Astrocyte (in vitro differentiated cells and primary cell): ENCODE data around the gene HSD11B1. TPM values are rescaled to one million over a fixed set of nuclear protein-coding genes. Genes with fewer than 3 reads are reported as not detected.

Experiments
- DNase-seq: peaks from one replicate; pipeline ENCODE4 v3.0.0-alpha.2; 2010; ENCODE audit warnings: low read depth
- FAIRE-seq: peaks from 2 replicates; lab custom pipeline; 2011; peaks lifted over from hg19 to GRCh38; lab: Jason Lieb, UNC
- H2AFZ ChIP-seq: 2 replicates; pipeline ENCODE4 v1.6.0; 2012; ENCODE audit warnings: low read depth, low read length, inconsistent platforms
- H3K27ac ChIP-seq: 2 replicates; pipeline ENCODE4 v1.5.1; 2011; ENCODE audit warnings: low read depth, low read length, inconsistent platforms
- H3K27me3 ChIP-seq: 2 replicates; pipeline ENCODE4 v1.6.0; 2011; ENCODE audit warnings: low read length, inconsistent platforms; ENCODE audit not compliant: insufficient read depth
- H3K36me3 ChIP-seq: 2 replicates; pipeline ENCODE4 v1.5.1; 2011; ENCODE audit warnings: low read length, inconsistent platforms; ENCODE audit not compliant: insufficient read depth
- H3K4me1 ChIP-seq: 2 replicates; pipeline ENCODE4 v1.5.1; 2011; ENCODE audit warnings: low read length, inconsistent platforms; ENCODE audit not compliant: insufficient read depth
- H3K4me2 ChIP-seq: 2 replicates; pipeline ENCODE4 v1.6.0; 2012; ENCODE audit warnings: low read length, inconsistent platforms
- H3K4me3 ChIP-seq: 2 replicates; pipeline ENCODE4 v1.5.1; 2011; ENCODE audit warnings: low read depth, mild to moderate bottlenecking, low read length, inconsistent platforms; ENCODE audit not compliant: insufficient read depth
- H3K79me2 ChIP-seq: 2 replicates; pipeline ENCODE4 v1.6.0; 2012; ENCODE audit warnings: mild to moderate bottlenecking, low read length, inconsistent platforms; ENCODE audit not compliant: insufficient read depth
- H3K9ac ChIP-seq: 2 replicates; pipeline ENCODE4 v1.6.0; 2012; ENCODE audit warnings: mild to moderate bottlenecking, low read length, inconsistent platforms
- H3K9me3 ChIP-seq: 2 replicates; pipeline ENCODE4 v1.5.1; 2012; ENCODE audit warnings: low read depth, mild to moderate bottlenecking, low read length, inconsistent platforms; ENCODE audit not compliant: insufficient read depth
- H4K20me1 ChIP-seq: 2 replicates; pipeline ENCODE4 v1.6.0; 2012; ENCODE audit warnings: low read length, inconsistent platforms; ENCODE audit not compliant: insufficient read depth
- H3K27ac Mint-ChIP-seq: one replicate; pipeline ENCODE4 v1.8.0; 2021; ENCODE audit warnings: mild to moderate bottlenecking, mixed read lengths; ENCODE audit not compliant: unreplicated experiment
- H3K27me3 Mint-ChIP-seq: one replicate; pipeline ENCODE4 v1.8.0; 2021; ENCODE audit warnings: low read depth, mixed read lengths; ENCODE audit not compliant: unreplicated experiment
- H3K36me3 Mint-ChIP-seq: one replicate; pipeline ENCODE4 v1.8.0; 2021; ENCODE audit warnings: low read depth, mixed read lengths; ENCODE audit not compliant: unreplicated experiment
- H3K4me1 Mint-ChIP-seq: one replicate; pipeline ENCODE4 v1.8.0; 2021; ENCODE audit warnings: low read depth, mixed read lengths; ENCODE audit not compliant: unreplicated experiment
- H3K4me3 Mint-ChIP-seq: one replicate; pipeline ENCODE4 v1.8.0; 2021; ENCODE audit warnings: mild to moderate bottlenecking, moderate library complexity, mixed read lengths; ENCODE audit not compliant: unreplicated experiment
- H3K9me3 Mint-ChIP-seq: one replicate; pipeline ENCODE4 v1.8.0; 2021; ENCODE audit warnings: mild to moderate bottlenecking, mixed read lengths; ENCODE audit not compliant: unreplicated experiment
- EZH2 ChIP-seq: IDR thresholded peaks from 2 replicates; pipeline ENCODE4 v1.6.1; 2012; ENCODE audit warnings: mild to moderate bottlenecking, low read length, inconsistent platforms; ENCODE audit not compliant: insufficient read depth
- total RNA-seq: library from RNA; stranded (reverse); gene quantifications from 2 replicates; pipeline ENCODE4 v1.2.1, GENCODE V29; 2021
- TF ChIP-seq, protein P1 (sequence below): IDR thresholded peaks from 2 replicates; pipeline ENCODE4 v1.5.1; 2011; ENCODE audit warnings: low read depth, mild to moderate bottlenecking, inconsistent platforms, low read length, moderate library complexity; ENCODE audit not compliant: insufficient read depth

HSD11B1 gene
- total RNA-seq, 1 donor from 2014 or later: not detected

DNA sequence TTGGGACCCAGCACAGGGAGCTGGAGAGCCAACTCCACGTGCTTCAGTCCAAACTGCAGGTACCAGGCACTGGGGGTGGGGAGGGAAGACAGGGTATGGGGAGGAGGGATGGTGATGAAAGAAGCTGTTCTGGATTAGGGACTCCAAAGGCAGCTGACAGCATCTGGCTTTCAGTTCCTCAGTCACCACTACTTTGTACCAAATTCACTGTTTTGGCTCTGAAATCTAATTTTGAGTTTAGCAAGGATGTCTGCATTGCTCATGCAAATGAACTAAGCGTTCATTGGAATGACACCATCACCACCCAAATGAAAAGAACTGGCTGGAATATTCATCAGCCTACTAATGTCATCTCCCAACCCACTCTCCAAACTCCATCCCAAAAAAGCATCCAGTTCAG, 71.0 kb downstream of the HSD11B1 start:
- no peaks in the 10 kb centered on the region for H3K4me1 ChIP-seq
- H3K4me2 ChIP-seq: no peak overlapping the region
- H3K79me2 ChIP-seq: no peaks in the 10 kb centered on the region
- H2AFZ ChIP-seq: no peak overlapping the region
- Mint-ChIP-seq H3K27me3 (peaks cover 2% of the 10 kb centered on the region), H3K36me3 (no peaks in the 10 kb centered on the region), H3K4me1 (no peaks in the 10 kb centered on the region), H3K27ac (no peak overlapping the region), H3K4me3 (no peak overlapping the region), H3K9me3 (no peaks in the 10 kb centered on the region)
- no peak overlapping the region for H3K4me3 ChIP-seq
- TF ChIP-seq, protein P1, sequence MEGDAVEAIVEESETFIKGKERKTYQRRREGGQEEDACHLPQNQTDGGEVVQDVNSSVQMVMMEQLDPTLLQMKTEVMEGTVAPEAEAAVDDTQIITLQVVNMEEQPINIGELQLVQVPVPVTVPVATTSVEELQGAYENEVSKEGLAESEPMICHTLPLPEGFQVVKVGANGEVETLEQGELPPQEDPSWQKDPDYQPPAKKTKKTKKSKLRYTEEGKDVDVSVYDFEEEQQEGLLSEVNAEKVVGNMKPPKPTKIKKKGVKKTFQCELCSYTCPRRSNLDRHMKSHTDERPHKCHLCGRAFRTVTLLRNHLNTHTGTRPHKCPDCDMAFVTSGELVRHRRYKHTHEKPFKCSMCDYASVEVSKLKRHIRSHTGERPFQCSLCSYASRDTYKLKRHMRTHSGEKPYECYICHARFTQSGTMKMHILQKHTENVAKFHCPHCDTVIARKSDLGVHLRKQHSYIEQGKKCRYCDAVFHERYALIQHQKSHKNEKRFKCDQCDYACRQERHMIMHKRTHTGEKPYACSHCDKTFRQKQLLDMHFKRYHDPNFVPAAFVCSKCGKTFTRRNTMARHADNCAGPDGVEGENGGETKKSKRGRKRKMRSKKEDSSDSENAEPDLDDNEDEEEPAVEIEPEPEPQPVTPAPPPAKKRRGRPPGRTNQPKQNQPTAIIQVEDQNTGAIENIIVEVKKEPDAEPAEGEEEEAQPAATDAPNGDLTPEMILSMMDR: no peak
- no peak for TF ChIP-seq EZH2
- no peaks in the 10 kb centered on the region for H3K9me3 ChIP-seq
- no peaks in the 10 kb centered on the region for H3K36me3 ChIP-seq
- FAIRE-seq: no peak
- H3K27ac ChIP-seq: no peak overlapping the region
- H4K20me1 ChIP-seq: no peaks in the 10 kb centered on the region
- H3K9ac ChIP-seq: no peak overlapping the region
- no peak for DNase-seq
- no peaks in the 10 kb centered on the region for H3K27me3 ChIP-seq

DNA sequence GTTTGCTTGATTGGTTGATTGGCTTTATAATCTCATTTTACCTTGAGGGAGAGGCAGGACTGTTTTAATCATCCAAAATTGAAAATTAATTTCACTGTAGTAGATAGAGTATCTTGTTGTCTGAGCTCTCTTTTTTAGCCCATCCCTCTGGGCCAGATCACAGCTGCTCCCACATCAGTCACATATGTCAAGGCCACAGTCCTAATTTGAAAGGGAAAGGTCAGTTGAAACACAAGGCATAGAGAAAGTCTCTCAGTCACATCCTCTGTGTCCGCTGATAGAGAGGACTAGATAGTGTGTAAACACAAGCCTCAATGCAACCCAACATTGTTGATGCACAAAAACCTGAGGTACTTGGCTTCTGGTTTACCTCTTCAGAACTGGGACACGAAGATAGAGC, 72.9 kb downstream of the HSD11B1 start:
- Histone ChIP-seq H3K27me3 (no peaks in the 10 kb centered on the region), H3K9me3 (no peaks in the 10 kb centered on the region), H4K20me1 (no peaks in the 10 kb centered on the region), H3K4me2 (no peak overlapping the region), H3K9ac (no peak overlapping the region), H3K27ac (no peak overlapping the region), H3K4me1 (no peaks in the 10 kb centered on the region), H3K79me2 (no peaks in the 10 kb centered on the region), H3K36me3 (no peaks in the 10 kb centered on the region), H2AFZ (no peak overlapping the region), H3K4me3 (no peak overlapping the region)
- FAIRE-seq (no peak), DNase-seq (no peak)
- no peaks in the 10 kb centered on the region for H3K36me3 Mint-ChIP-seq
- peaks cover 2% of the 10 kb centered on the region for H3K27me3 Mint-ChIP-seq
- H3K4me3 Mint-ChIP-seq: no peak overlapping the region
- no peak overlapping the region for H3K27ac Mint-ChIP-seq
- H3K4me1 Mint-ChIP-seq: no peaks in the 10 kb centered on the region
- no peak for TF ChIP-seq EZH2
- TF ChIP-seq, protein P1: no peak
- H3K9me3 Mint-ChIP-seq: no peaks in the 10 kb centered on the region

DNA sequence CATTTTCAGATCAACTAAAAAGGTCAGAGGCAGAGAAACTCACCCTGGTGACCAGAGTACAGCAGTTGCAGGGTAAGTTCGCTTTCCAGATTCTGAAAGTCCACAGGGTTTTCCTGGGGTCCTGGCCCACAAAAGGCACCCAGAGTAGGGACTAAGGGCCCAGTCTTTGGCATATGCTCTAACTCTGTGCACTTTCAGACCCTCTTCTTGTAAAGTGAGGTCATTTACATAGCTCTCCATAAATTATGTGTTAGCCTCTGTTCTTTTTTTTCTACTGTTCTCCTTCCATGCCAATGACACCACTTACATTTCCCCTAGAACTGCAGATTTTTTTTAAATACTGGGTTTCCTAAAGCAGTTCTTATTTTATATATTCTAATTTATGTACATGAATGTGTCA, 73.5 kb downstream of the HSD11B1 start:
- no peaks in the 10 kb centered on the region for H3K36me3 Mint-ChIP-seq
- H3K79me2 ChIP-seq: no peaks in the 10 kb centered on the region
- no peak overlapping the region for H3K9ac ChIP-seq
- no peaks in the 10 kb centered on the region for H3K36me3 ChIP-seq
- no peaks in the 10 kb centered on the region for H3K9me3 ChIP-seq
- H3K4me3 ChIP-seq: no peak overlapping the region
- no peaks in the 10 kb centered on the region for H3K9me3 Mint-ChIP-seq
- H3K4me1 Mint-ChIP-seq: no peaks in the 10 kb centered on the region
- peaks cover 2% of the 10 kb centered on the region for H3K27me3 Mint-ChIP-seq
- H3K27me3 ChIP-seq: no peaks in the 10 kb centered on the region
- no peaks in the 10 kb centered on the region for H4K20me1 ChIP-seq
- H3K4me1 ChIP-seq: no peaks in the 10 kb centered on the region
- H3K4me3 Mint-ChIP-seq: no peak overlapping the region
- H3K27ac ChIP-seq: no peak overlapping the region
- no peak overlapping the region for H3K4me2 ChIP-seq
- no peak overlapping the region for H3K27ac Mint-ChIP-seq
- DNase-seq (no peak), FAIRE-seq (no peak)
- TF ChIP-seq, protein P1: no peak
- TF ChIP-seq EZH2: no peak
- no peak overlapping the region for H2AFZ ChIP-seq
